ENCODE measurements around the gene PDYN. TPM values are rescaled to one million over a fixed set of nuclear protein-coding genes. Genes with fewer than 3 reads are reported as not detected.

PDYN gene
- polyA plus RNA-seq, 12 donors: 0.05 to 0.09 TPM; not detected in 10

DNA sequence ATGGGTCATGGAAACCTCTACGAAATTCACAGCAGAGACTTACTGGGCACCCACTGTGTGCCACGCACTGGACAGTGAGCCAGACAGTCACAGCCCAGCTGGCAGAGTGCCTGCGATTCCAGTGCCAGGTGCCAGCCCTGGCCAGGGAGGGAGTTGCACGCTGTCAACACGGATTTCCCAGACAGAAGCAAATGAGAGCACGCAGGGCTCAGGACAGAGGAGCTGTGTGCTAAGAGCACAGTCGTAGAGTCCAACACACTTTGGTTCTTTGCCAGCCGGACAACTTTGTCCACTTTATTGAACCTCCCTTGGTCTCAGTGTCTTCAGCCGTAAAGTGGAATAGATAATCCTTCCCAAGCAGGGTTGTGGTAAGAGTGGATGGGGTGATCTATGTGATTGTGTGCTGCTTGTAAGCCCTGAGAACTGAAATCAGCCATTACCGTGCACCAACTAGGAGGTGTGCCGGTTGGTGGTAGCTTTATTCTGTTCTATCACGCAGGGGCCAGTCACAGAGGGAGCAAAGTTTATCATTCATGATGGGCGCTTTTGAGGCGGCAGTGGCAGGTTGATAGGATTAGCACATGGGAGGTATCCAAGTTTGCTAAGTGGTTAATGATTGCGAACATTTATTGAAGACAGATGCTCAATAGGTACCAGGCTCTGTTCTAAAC, 58.0 kb downstream of the PDYN start:
- no peak for DNase-seq

GRCh38 chr20:1934721-1935573, 58.9 kb downstream of the PDYN start:
- no peak for DNase-seq

DNA sequence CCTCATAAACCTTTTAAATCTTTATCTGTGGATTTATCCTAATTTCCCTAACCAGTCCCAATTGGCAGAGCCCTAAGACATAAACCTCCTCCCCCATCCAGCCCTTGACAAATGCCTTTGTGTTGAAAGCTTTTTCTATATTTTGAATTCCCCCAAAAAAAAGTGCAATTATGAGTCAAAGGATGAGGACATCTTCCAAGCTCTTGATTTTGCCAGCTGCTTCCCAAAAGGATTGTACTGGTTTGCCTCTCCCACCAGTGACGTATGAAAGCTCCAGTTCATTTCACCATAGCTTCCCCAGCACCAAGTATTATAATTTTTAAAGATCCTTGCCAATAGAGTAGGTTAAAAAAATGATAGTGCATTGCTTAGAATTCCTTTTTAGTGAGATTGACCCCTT, 59.7 kb downstream of the PDYN start:
- no peak for DNase-seq

- DNase-seq: no peak
Measured at GRCh38 chr20:1933465-1933870, 60.4 kb downstream of the PDYN start.

DNA sequence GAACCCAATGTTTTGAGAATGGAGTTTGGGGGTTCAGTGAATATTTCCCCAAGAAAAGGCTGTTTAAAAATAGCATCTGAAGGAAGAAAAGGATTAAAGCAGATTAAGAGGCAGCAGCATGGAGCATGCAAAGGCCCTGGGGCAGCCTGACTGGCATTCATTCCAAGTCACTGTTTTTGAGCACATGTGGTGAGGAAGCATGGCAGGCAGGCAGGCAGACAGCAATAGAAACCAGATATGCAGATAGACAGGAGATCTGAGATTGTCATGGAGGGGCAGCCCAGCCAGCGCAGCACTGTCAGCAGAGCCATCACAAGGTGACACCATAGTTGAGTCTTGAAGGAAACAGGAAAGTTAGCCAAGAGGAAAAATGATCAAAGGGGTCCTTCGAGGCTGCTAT, 60.9 kb downstream of the PDYN start:
- no peak for DNase-seq

- DNase-seq: no peak
Measured at GRCh38 chr20:1931830-1932229, 62.0 kb downstream of the PDYN start.

- no peak for DNase-seq
Measured at GRCh38 chr20:1930165-1930564, 63.7 kb downstream of the PDYN start.

- DNase-seq: no peak
Measured at GRCh38 chr20:1929460-1929859, 64.4 kb downstream of the PDYN start.

GRCh38 chr20:1928782-1929181, 65.1 kb downstream of the PDYN start:
- DNase-seq: no peak

Other genes starting within 250 kb of the PDYN start
- 10 to 100 TPM in 11 of 12 donors, not detected in 1; 20.9 to 37.6 (median 29.7) TPM for gene SIRPA, start 98.7 kb downstream of the PDYN start, polyA plus RNA-seq (ENCODE audit: insufficient read length in 12 of 12)
- 10 to 100 TPM in 3 of 12 donors, 1 to 10 TPM in 8, not detected in 1; 6.9 to 14.3 (median 8.4) TPM for gene STK35, start 107.8 kb upstream of the PDYN start, polyA plus RNA-seq (ENCODE audit: insufficient read length in 12 of 12)

All from muscle of arm (tissue), 12 donors.